Neural cell (in vitro differentiated cells): ENCODE results near the gene ASB17. TPM values are rescaled to one million over a fixed set of nuclear protein-coding genes. Genes with fewer than 3 reads are reported as not detected.

Experiments used
- H2AFZ ChIP-seq: fragments of 200-600, 300-800 bp; sonication (generic), shearing (Covaris generic); 2 replicates; pipeline ENCODE4 v1.6.0; 2014; ENCODE audit warnings: low read depth, mild to moderate bottlenecking, antibody characterized with exemption, low read length, moderate library complexity
- H3F3A ChIP-seq: fragments of 200-600 bp; shearing (Covaris generic); 2 replicates; pipeline ENCODE4 v1.6.1; 2016; ENCODE audit warnings: mild to moderate bottlenecking, moderate library complexity, mixed read lengths, antibody characterized with exemption, low read length; ENCODE audit not compliant: insufficient read depth, poor library complexity, severe bottlenecking
- H3K27ac ChIP-seq: fragments of 200-600, 300-800 bp; sonication (generic), shearing (Covaris generic); 2 replicates; pipeline ENCODE4 v1.5.1; 2014; ENCODE audit warnings: mild to moderate bottlenecking, low read length, moderate library complexity
- H3K27me3 ChIP-seq: fragments of 300-800, 200-600 bp; sonication (generic), shearing (Covaris generic); 2 replicates; pipeline ENCODE4 v1.6.0; 2014; ENCODE audit warnings: mild to moderate bottlenecking, low read depth, low read length, moderate library complexity; ENCODE audit not compliant: insufficient read depth
- H3K36me3 ChIP-seq: fragments of 300-800, 200-600 bp; sonication (generic), shearing (Covaris generic); 2 replicates; pipeline ENCODE4 v1.5.1; 2014; ENCODE audit warnings: mild to moderate bottlenecking, antibody characterized with exemption, low read length, moderate library complexity; ENCODE audit not compliant: insufficient read depth
- H3K4me2 ChIP-seq: fragments of 300-800, 200-600 bp; sonication (generic), shearing (Covaris generic); 2 replicates; pipeline ENCODE4 v1.6.0; 2014; ENCODE audit warnings: mild to moderate bottlenecking, low read length
- H3K4me3 ChIP-seq: fragments of 300-800, 200-600 bp; sonication (generic), shearing (Covaris generic); 2 replicates; pipeline ENCODE4 v1.5.1; 2014; ENCODE audit warnings: mild to moderate bottlenecking, low read length, moderate library complexity
- H3K79me2 ChIP-seq: fragments of 200-600 bp; shearing (Covaris generic); replicated peaks from 2 replicates; pipeline ENCODE4 v1.6.0; 2014; ENCODE audit warnings: mild to moderate bottlenecking, low read length, moderate library complexity; ENCODE audit not compliant: insufficient read depth
- H3K9ac ChIP-seq: fragments of 300-800, 200-600 bp; sonication (generic), shearing (Covaris generic); 2 replicates; pipeline ENCODE4 v1.6.1; 2016; ENCODE audit warnings: mild to moderate bottlenecking, low read length, mixed read lengths
- H3K9me2 ChIP-seq: fragments of 200-600 bp; shearing (Covaris generic); 2 replicates; pipeline ENCODE4 v1.6.1; 2016; ENCODE audit warnings: mild to moderate bottlenecking, low read length, mixed read lengths; ENCODE audit not compliant: insufficient read depth
- H3K9me3 ChIP-seq: fragments of 200-600, 300-800 bp; sonication (generic), shearing (Covaris generic); 2 replicates; pipeline ENCODE4 v1.6.1; 2016; ENCODE audit warnings: mild to moderate bottlenecking, mixed run types, low read length, moderate library complexity, mixed read lengths
- H4K20me1 ChIP-seq: fragments of 200-600 bp; shearing (Covaris generic); 2 replicates; pipeline ENCODE4 v1.6.1; 2016; ENCODE audit warnings: mild to moderate bottlenecking, mixed run types; ENCODE audit not compliant: insufficient read depth
- CTCF ChIP-seq: fragments of 450-650 bp; IDR thresholded peaks from 2 replicates; pipeline ENCODE4 v1.5.1; 2014; ENCODE audit warnings: antibody characterized with exemption, mild to moderate bottlenecking, moderate library complexity; ENCODE audit not compliant: poor library complexity, severe bottlenecking
- EP300 ChIP-seq: fragments of 450-650 bp; conservative IDR thresholded peaks from 2 replicates; pipeline ENCODE4 v1.6.1; 2014; ENCODE audit warnings: antibody characterized with exemption, mild to moderate bottlenecking, moderate library complexity; ENCODE audit not compliant: poor library complexity, severe bottlenecking
- EZH2 ChIP-seq: fragments of 200-600, 300-800 bp; shearing (Covaris generic), sonication (generic); IDR thresholded peaks from 2 replicates; pipeline ENCODE4 v1.6.1; 2014; ENCODE audit warnings: antibody characterized with exemption, low read length, borderline replicate concordance, mild to moderate bottlenecking; ENCODE audit not compliant: insufficient read depth, poor library complexity, severe bottlenecking
- MXI1 ChIP-seq: fragments of 450-650 bp; conservative IDR thresholded peaks from 2 replicates; pipeline ENCODE4 v1.6.1; 2014; ENCODE audit warnings: antibody characterized with exemption, mild to moderate bottlenecking; ENCODE audit not compliant: poor library complexity, severe bottlenecking
- POLR2AphosphoS5 ChIP-seq: IDR thresholded peaks from 2 replicates; pipeline ENCODE4 v1.6.1; 2012
- RAD21 ChIP-seq: fragments of 450-650 bp; conservative IDR thresholded peaks from 2 replicates; pipeline ENCODE4 v1.6.1; 2014; ENCODE audit warnings: antibody characterized with exemption, mild to moderate bottlenecking, moderate library complexity
- REST ChIP-seq: IDR thresholded peaks from 2 replicates; pipeline ENCODE4 v1.6.1; 2012; ENCODE audit warnings: borderline replicate concordance
- SMC3 ChIP-seq: fragments of 450-650 bp; conservative IDR thresholded peaks from 2 replicates; pipeline ENCODE4 v1.6.1; 2014; ENCODE audit warnings: antibody characterized with exemption, mild to moderate bottlenecking, moderate library complexity; ENCODE audit not compliant: poor library complexity
- TAF1 ChIP-seq: IDR thresholded peaks from 2 replicates; pipeline ENCODE4 v1.6.1; 2012; ENCODE audit warnings: low read depth
- polyA plus RNA-seq: library from polyadenylated mRNA; depleted of rRNA; stranded (reverse); fragments of >200 nt; gene quantifications from 2 replicates; pipeline ENCODE4 v1.2.3, GENCODE V29; 2014

ASB17 gene
- polyA plus RNA-seq, 1 donor from 2014 or later: not detected

GRCh38 chr1:75908717-75909152 lies 23.5 kb downstream of the ASB17 start:
- no peaks in the 10 kb centered on the region for H3K79me2 ChIP-seq
- no peak overlapping the region for H2AFZ ChIP-seq

GRCh38 chr1:75901371-75901770 lies 30.8 kb downstream of the ASB17 start:
- H3K79me2 ChIP-seq: no peaks in the 10 kb centered on the region
- no peaks in the 10 kb centered on the region for H3K36me3 ChIP-seq
- H3K4me3 ChIP-seq: no peak overlapping the region
- H3K9ac ChIP-seq: no peak overlapping the region
- H3K9me3 ChIP-seq: no peaks in the 10 kb centered on the region
- no peaks in the 10 kb centered on the region for H4K20me1 ChIP-seq
- no peak overlapping the region for H3K27ac ChIP-seq
- no peaks in the 10 kb centered on the region for H3K27me3 ChIP-seq
- H3K4me2 ChIP-seq: no peak overlapping the region
- H3F3A ChIP-seq: no peaks in the 10 kb centered on the region
- no peak for TF ChIP-seq POLR2AphosphoS5
- no peak for TF ChIP-seq SMC3
- TF ChIP-seq MXI1: no peak
- no peak for TF ChIP-seq CTCF
- TF ChIP-seq EP300: no peak
- no peak for TF ChIP-seq EZH2
- TF ChIP-seq TAF1: no peak
- no peak for TF ChIP-seq RAD21
- no peak for TF ChIP-seq REST
- H2AFZ ChIP-seq: no peak overlapping the region
- H3K9me2 ChIP-seq: no peaks in the 10 kb centered on the region

More at GRCh38 chr1:75908717-75909152, 23.5 kb downstream of the ASB17 start:
- Histone ChIP-seq H3K4me2 (no peak overlapping the region), H3F3A (no peaks in the 10 kb centered on the region), H3K27me3 (no peaks in the 10 kb centered on the region), H4K20me1 (no peaks in the 10 kb centered on the region), H3K9me2 (no peaks in the 10 kb centered on the region), H3K4me3 (no peak overlapping the region), H3K9me3 (no peaks in the 10 kb centered on the region), H3K27ac (no peak overlapping the region), H3K9ac (no peak overlapping the region), H3K36me3 (no peaks in the 10 kb centered on the region)
- TF ChIP-seq RAD21: peak; percentile 83
- TF ChIP-seq SMC3: peak; percentile 79
- TF ChIP-seq TAF1: no peak
- TF ChIP-seq CTCF: peak; percentile 77
